ENCODE data around the gene MTARC2.

The MTARC2 gene

DNA sequence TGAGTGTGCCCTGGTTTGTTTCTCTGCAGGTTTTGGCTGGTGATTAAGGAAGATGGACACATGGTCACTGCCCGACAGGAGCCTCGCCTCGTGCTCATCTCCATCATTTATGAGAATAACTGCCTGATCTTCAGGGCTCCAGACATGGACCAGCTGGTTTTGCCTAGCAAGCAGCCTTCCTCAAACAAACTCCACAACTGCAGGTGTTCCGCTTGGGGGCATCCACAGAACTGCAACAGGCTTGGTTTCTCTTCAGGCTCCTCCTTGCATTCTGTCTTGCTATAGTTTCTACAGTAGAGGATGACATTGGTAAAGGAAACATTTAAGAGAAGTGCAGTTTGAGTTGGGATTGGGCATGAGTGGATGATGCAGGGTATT lies 6.8 kb downstream of the MTARC2 start:
- no peaks in the 10 kb centered on the region for H3K79me2 ChIP-seq (ENCODE audit: insufficient read depth, low read length)
- no peaks in the 10 kb centered on the region for H3K36me3 ChIP-seq (ENCODE audit: low read length)
- H3K27ac ChIP-seq (ENCODE audit: low read depth, low read length): no peak overlapping the region
- no peak overlapping the region for H3K4me2 ChIP-seq (ENCODE audit: low read depth, low read length, poor library complexity, severe bottlenecking)
- no peaks in the 10 kb centered on the region for H3K9me3 ChIP-seq (ENCODE audit: insufficient read depth, low read length)
- no peak overlapping the region for H3K9ac ChIP-seq (ENCODE audit: low read length)
- H3F3A ChIP-seq (ENCODE audit: insufficient read depth): no peaks in the 10 kb centered on the region
- no peak overlapping the region for H3K4me3 ChIP-seq (ENCODE audit: insufficient read depth, low read length, poor library complexity, severe bottlenecking)
- H3K27me3 ChIP-seq (ENCODE audit: low read length): no peaks in the 10 kb centered on the region
- H4K20me1 ChIP-seq (ENCODE audit: low read depth, low read length): no peaks in the 10 kb centered on the region
- H3K9me2 ChIP-seq (replicated peaks; ENCODE audit: insufficient read depth, low read length): no peaks in the 10 kb centered on the region
- no peak overlapping the region for H2AFZ ChIP-seq (ENCODE audit: low read depth, low read length, severe bottlenecking)
- TF ChIP-seq, protein P1, sequence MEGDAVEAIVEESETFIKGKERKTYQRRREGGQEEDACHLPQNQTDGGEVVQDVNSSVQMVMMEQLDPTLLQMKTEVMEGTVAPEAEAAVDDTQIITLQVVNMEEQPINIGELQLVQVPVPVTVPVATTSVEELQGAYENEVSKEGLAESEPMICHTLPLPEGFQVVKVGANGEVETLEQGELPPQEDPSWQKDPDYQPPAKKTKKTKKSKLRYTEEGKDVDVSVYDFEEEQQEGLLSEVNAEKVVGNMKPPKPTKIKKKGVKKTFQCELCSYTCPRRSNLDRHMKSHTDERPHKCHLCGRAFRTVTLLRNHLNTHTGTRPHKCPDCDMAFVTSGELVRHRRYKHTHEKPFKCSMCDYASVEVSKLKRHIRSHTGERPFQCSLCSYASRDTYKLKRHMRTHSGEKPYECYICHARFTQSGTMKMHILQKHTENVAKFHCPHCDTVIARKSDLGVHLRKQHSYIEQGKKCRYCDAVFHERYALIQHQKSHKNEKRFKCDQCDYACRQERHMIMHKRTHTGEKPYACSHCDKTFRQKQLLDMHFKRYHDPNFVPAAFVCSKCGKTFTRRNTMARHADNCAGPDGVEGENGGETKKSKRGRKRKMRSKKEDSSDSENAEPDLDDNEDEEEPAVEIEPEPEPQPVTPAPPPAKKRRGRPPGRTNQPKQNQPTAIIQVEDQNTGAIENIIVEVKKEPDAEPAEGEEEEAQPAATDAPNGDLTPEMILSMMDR (IDR thresholded peaks at IDR 0.05; ENCODE audit: insufficient read depth, low read length, poor library complexity, severe bottlenecking): no peak
- TF ChIP-seq EZH2phosphoT487 (conservative IDR thresholded peaks at IDR 0.05; ENCODE audit: low read length): no peak

DNA sequence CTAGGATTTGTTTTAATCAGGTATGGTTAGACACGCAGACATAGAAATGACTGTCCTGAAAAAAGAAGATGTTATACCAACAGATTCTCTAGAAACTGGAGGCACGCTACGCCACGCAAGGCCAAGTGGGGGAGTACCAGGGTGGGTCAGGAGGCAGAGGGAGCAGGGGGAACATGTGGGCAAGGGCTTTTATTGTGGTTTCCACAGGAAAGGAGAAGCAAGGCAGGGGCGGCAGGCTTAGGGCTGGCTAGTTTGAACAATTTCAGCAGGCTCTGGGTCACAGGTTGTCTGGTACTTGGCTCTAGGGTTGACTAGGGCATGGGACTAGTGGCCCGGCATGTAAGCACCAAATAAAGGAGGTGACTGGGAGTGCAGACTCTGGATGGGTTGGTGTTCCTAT lies 7.2 kb downstream of the MTARC2 start:
- no peaks in the 10 kb centered on the region for H4K20me1 ChIP-seq (ENCODE audit: low read depth, low read length)
- no peaks in the 10 kb centered on the region for H3K9me3 ChIP-seq (ENCODE audit: insufficient read depth, low read length)
- H2AFZ ChIP-seq (ENCODE audit: low read depth, low read length, severe bottlenecking): no peak overlapping the region
- H3K79me2 ChIP-seq (ENCODE audit: insufficient read depth, low read length): no peaks in the 10 kb centered on the region
- no peak for TF ChIP-seq EZH2phosphoT487 (conservative IDR thresholded peaks at IDR 0.05; ENCODE audit: low read length)
- TF ChIP-seq, protein P1 (IDR thresholded peaks at IDR 0.05; ENCODE audit: insufficient read depth, low read length, poor library complexity, severe bottlenecking): no peak
- H3K27ac ChIP-seq (ENCODE audit: low read depth, low read length): no peak overlapping the region
- H3K9ac ChIP-seq (ENCODE audit: low read length): no peak overlapping the region
- H3K4me3 ChIP-seq (ENCODE audit: insufficient read depth, low read length, poor library complexity, severe bottlenecking): no peak overlapping the region
- H3K4me2 ChIP-seq (ENCODE audit: low read depth, low read length, poor library complexity, severe bottlenecking): no peak overlapping the region
- no peaks in the 10 kb centered on the region for H3F3A ChIP-seq (ENCODE audit: insufficient read depth)
- no peaks in the 10 kb centered on the region for H3K36me3 ChIP-seq (ENCODE audit: low read length)
- no peaks in the 10 kb centered on the region for H3K27me3 ChIP-seq (ENCODE audit: low read length)
- no peaks in the 10 kb centered on the region for H3K9me2 ChIP-seq (replicated peaks; ENCODE audit: insufficient read depth, low read length)

DNA sequence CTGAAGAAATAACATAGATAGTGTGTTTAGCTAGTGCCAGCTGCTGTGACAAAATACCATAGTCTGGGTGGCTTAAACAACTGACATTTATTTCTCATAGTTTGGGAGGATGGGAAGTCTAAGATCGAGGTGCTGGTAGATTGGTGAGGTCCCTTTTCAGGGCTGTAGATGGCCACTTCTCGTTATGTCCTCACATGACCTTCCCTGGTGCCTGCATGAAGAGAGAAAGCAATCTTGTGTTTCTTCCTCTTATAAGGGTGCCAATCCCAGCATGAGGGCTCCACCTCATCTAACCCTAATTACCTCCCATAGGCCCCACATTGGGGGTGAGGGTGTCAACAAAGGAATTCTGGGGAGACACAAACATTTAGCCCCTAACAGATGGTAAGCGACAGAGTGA lies 9.3 kb downstream of the MTARC2 start:
- no peak overlapping the region for H3K9ac ChIP-seq (ENCODE audit: low read length)
- H4K20me1 ChIP-seq (ENCODE audit: low read depth, low read length): no peaks in the 10 kb centered on the region
- H3K9me2 ChIP-seq (replicated peaks; ENCODE audit: insufficient read depth, low read length): no peaks in the 10 kb centered on the region
- no peak overlapping the region for H2AFZ ChIP-seq (ENCODE audit: low read depth, low read length, severe bottlenecking)
- H3F3A ChIP-seq (ENCODE audit: insufficient read depth): no peaks in the 10 kb centered on the region
- no peak overlapping the region for H3K4me2 ChIP-seq (ENCODE audit: low read depth, low read length, poor library complexity, severe bottlenecking)
- H3K4me3 ChIP-seq (ENCODE audit: insufficient read depth, low read length, poor library complexity, severe bottlenecking): no peak overlapping the region
- TF ChIP-seq, protein P1 (IDR thresholded peaks at IDR 0.05; ENCODE audit: insufficient read depth, low read length, poor library complexity, severe bottlenecking): no peak
- TF ChIP-seq EZH2phosphoT487 (conservative IDR thresholded peaks at IDR 0.05; ENCODE audit: low read length): no peak
- H3K79me2 ChIP-seq (ENCODE audit: insufficient read depth, low read length): no peaks in the 10 kb centered on the region
- H3K9me3 ChIP-seq (ENCODE audit: insufficient read depth, low read length): no peaks in the 10 kb centered on the region
- no peaks in the 10 kb centered on the region for H3K36me3 ChIP-seq (ENCODE audit: low read length)
- H3K27me3 ChIP-seq (ENCODE audit: low read length): no peaks in the 10 kb centered on the region
- H3K27ac ChIP-seq (ENCODE audit: low read depth, low read length): no peak overlapping the region

DNA sequence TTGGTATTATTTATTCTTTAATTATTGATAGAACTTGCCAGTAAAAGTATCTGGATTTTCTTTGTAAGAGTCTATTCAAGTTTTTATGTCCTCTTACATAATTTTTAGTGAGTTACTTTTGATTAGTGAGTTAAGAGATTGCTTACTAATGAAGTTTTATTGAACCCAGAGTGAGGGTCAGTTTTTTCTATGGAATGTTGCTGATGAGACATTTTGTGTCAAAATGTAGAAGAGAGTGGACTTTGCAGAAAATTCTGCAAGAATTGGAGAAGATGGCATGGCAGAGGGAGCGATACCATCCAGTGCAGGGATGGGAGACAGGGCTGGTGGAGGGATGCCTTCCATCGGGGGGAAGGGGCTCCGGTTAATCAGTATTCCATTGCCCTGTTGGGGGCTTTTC lies 11.0 kb downstream of the MTARC2 start:
- TF ChIP-seq, protein P1 (IDR thresholded peaks at IDR 0.05; ENCODE audit: insufficient read depth, low read length, poor library complexity, severe bottlenecking): no peak
- TF ChIP-seq EZH2phosphoT487 (conservative IDR thresholded peaks at IDR 0.05; ENCODE audit: low read length): no peak
- Histone ChIP-seq H4K20me1 (ENCODE audit: low read depth, low read length) (no peaks in the 10 kb centered on the region), H3K4me3 (ENCODE audit: insufficient read depth, low read length, poor library complexity, severe bottlenecking) (no peak overlapping the region), H3K9me3 (ENCODE audit: insufficient read depth, low read length) (no peaks in the 10 kb centered on the region), H3K27me3 (ENCODE audit: low read length) (no peaks in the 10 kb centered on the region), H3K27ac (ENCODE audit: low read depth, low read length) (no peak overlapping the region), H3K79me2 (ENCODE audit: insufficient read depth, low read length) (no peaks in the 10 kb centered on the region), H3K36me3 (ENCODE audit: low read length) (no peaks in the 10 kb centered on the region), H3K9me2 (replicated peaks; ENCODE audit: insufficient read depth, low read length) (no peaks in the 10 kb centered on the region), H2AFZ (ENCODE audit: low read depth, low read length, severe bottlenecking) (no peak overlapping the region), H3K4me2 (ENCODE audit: low read depth, low read length, poor library complexity, severe bottlenecking) (no peak overlapping the region), H3K9ac (ENCODE audit: low read length) (no peak overlapping the region), H3F3A (ENCODE audit: insufficient read depth) (no peaks in the 10 kb centered on the region)
